NCI-H1105 (cell line): ENCODE results near the gene FUT9.

Experiments
- DNase-seq: peaks from one replicate; lab custom pipeline; 2025; lab: John Stamatoyannopoulos, UW

Gene FUT9

GRCh38 chr6:96073555-96073954 lies 57.8 kb downstream of the FUT9 start:
- no peak for DNase-seq

- no peak for DNase-seq
These were observed 58.2 kb downstream of the FUT9 start for GRCh38 chr6:96074006-96074405.

GRCh38 chr6:96075826-96076225 lies 60.1 kb downstream of the FUT9 start:
- DNase-seq, result no peak

DNA sequence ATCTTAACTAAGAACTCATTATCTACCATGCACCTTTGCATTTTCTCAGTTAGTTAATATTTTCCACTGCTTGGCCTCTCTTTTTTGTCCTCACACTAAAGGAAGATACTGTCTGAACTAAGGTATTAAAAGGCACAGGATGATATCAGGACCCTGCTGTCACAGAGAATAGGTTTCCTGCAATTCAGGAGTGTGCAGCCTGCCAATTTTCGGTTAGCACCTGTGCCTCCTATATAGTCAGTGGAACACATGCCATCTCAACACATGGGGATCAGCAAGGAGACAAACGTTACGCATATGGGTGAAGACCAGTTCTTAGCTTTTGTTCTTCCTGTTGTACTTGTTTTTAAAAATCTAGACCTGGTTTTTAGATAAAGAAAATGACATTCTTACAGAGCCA lies 71.0 kb downstream of the FUT9 start:
- DNase-seq, result no peak

- no peak for DNase-seq
These were observed 73.4 kb downstream of the FUT9 start for GRCh38 chr6:96089173-96089572.

- DNase-seq, result no peak
These were observed 78.3 kb downstream of the FUT9 start for GRCh38 chr6:96094077-96094476.

- DNase-seq, result no peak
These were observed 83.3 kb downstream of the FUT9 start for GRCh38 chr6:96099069-96099468.

GRCh38 chr6:96101564-96101963 lies 85.8 kb downstream of the FUT9 start:
- DNase-seq, result no peak

GRCh38 chr6:96104910-96105309 lies 89.1 kb downstream of the FUT9 start:
- DNase-seq, result no peak

DNA sequence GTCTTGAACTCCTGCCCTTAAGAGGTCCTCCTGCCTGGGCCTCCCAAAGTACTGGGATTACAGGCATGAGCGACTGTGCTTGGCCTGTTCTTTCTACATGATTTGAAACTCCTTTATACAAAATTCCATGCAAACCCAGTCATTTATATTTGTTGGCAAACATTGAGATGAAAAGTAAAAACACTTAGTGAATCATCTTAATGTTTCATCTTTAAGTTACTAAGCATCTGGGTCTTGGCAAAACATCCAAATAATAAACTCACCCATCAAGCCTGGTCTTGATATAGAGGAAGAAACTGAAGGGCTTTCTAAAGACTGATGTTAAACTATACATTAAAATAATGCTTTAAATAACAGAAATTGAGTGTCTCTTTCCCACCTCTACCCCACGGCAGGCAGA lies 95.1 kb downstream of the FUT9 start:
- DNase-seq, result no peak

GRCh38 chr6:96116674-96117073 lies 100.9 kb downstream of the FUT9 start:
- no peak for DNase-seq

DNA sequence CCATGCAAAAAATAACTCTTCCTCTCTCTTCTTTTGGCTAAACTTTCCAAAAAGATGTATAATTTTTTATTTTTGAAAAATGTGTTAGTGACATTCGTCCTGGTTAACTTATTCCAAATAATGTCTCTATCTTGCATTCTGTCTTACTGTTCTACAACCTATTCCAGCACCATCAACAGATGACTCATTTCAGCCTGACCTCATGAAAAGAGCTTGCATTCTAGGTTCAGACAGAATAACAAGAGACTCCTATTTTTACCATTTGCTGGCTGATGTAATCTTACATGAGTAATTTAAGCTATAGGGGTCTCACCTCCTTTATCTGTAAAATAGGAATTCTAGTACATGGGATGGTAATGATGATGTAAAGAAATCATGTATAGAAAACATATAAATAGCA lies 109.0 kb downstream of the FUT9 start:
- DNase-seq, result no peak

DNA sequence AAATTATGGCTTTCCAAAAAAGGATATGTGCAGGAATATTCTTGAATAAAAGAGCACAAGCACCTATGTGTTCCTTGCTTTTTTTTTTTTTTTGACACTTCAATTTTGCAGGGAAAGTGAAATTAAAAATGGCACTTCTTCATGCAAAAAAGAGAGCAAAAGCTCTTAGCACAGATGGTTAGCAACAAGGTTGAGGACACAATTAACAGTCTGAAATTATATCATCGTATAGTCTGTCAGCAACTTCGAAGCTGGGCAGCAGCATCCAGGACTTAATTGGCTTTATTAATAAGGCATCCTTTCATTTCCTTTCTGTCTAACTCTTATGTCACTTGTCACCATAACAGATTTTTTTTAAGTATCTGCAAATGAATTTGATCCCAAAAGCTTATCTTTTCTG lies 122.6 kb downstream of the FUT9 start:
- no peak for DNase-seq

GRCh38 chr6:96142142-96142541 lies 126.4 kb downstream of the FUT9 start:
- DNase-seq, result no peak

DNA sequence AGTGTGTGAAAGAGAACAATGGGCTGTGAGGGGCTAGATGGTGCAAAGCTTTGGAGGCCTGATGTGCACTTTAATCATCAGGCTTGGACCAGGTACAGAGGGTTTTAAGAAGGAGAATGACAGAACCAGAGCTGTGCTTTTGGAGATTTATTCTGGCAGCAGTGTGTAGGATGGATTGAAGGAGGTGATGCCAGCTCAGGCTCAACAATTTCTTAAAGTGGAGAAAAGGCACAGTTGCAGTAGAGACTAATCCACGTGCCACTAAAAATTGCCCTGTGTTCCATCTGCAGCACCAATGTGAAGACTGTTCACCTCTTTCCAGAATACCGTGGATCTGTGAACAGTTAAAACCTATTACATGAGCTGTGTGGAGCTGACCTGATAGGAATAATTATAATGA lies 134.7 kb downstream of the FUT9 start:
- DNase-seq, result no peak

DNA sequence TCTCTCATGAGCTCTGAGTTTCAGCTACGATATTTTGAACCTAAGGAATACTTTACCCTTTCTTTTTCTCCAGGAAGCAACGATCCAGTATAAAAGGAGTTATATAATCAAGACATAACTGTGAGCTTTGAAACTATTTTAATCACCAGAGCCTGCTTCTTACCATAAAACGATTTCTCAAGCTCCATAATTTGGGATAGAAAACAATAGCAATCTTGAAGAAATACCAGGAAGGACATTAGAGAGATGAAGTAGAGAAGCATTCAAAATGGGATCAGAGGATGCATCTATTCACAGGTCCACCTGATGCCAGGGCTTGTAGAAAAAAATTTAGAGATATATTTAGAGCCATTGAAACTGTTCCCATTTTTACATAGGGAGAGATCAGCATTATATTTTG lies 135.9 kb downstream of the FUT9 start:
- DNase-seq, result no peak

GRCh38 chr6:96152114-96152708 lies 136.4 kb downstream of the FUT9 start:
- DNase-seq, result no peak

DNA sequence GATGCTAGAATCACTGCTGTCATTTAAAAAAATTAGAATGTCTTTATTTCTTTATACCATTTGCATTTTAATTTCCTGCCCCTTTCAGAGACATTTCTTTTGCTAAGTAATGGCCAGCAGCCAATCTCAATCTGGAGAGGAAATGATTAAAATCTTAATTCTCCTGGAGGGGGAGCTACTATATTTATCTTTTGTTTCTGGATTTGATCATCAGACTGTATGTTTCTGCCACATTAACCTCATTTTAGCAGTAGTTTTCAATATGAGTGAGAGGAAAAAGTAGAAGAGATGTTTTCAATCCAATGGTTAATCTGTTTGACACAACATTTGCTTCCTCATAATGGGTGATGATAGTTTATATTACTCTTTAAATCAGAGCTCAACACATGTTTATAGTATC lies 138.0 kb downstream of the FUT9 start:
- no peak for DNase-seq

DNA sequence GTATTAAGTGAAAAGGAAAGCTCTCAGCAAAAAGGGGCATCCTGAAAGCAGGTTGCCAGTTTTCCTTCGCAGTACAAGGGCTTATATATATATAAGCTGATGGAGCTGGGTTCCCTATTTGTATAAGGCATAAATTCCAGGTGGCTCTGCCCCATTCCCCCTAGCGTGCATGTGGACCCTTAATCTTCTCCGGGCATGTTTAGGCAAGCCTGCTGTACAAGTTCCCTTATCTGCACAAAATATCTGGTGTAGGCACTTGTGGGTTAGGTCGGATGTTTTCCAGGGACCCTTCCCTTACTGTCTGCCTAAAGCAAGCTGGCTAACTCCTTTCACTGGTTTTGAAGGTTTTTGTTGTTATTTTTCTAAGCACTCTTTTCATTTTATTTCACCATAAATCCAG lies 140.7 kb downstream of the FUT9 start:
- DNase-seq, result peak; percentile 39

- peak; percentile 5 for DNase-seq
These were observed 141.3 kb downstream of the FUT9 start for GRCh38 chr6:96157018-96157565.

DNA sequence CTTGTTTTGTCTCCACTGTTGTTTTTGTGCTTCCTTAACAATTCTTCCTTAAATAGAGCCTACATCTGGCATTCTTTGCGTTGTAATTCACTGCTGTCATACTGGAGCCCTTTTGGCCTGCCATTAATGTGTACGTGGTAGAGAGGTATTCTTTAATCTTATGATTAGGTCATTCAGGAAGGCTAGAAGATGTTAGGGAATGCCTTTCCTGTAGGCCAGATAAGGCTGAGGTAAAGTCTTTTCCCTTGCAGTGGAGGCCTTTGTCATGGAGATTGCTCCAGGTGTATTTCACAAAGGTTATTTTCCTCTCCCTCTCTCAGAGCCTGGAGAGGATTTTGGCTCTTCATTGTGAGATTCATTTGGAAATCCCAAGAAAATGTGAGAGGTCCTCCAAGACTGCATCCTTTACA lies 146.9 kb downstream of the FUT9 start:
- DNase-seq, result no peak

GRCh38 chr6:96164802-96165201 lies 149.0 kb downstream of the FUT9 start:
- DNase-seq, result no peak

GRCh38 chr6:96171112-96171511 lies 155.3 kb downstream of the FUT9 start:
- DNase-seq, result no peak

DNA sequence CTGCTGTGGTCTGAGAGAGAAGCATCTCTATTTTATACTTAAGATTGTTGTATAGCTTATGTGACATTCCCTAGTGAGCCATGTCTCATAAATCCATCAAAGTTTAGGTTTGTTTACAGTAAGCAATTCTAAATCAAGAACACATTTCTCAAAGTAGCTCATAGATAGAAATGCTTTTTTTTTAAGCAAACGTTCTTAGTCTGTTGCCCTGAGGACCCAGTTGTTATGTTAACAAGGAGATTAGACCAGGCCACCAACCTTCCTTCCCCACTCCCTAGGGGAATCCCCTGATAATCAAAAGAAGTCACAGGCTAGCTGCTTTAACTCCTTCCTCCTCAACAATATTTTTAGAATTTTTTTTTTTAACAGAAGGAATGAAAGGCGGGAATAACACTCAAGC lies 169.0 kb downstream of the FUT9 start:
- no peak for DNase-seq

- no peak for DNase-seq
These were observed 170.3 kb downstream of the FUT9 start for GRCh38 chr6:96186094-96186493.
